ENCODE data around the gene NDUFA5.

The NDUFA5 gene

DNA sequence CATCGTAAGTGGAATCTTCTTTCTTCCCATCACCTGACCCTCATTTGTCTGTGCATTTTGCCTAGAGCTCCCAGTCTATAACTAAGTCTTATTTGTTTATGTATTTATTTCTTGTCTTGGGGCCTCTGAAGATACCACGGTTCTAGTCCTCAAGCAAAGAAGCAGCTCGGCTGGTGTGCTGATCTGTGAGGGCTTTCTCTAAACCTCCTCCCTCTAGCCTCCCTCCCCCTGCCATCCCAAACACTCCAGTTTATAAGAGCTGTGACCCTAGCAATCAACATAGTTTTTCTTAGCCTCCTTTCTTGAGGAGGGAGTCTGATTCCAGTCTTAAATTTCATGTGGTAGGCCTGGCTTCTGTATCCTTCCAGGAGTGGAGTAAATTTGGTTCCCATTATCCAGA is 15.7 kb upstream of the NDUFA5 start:
- Histone ChIP-seq H3K79me2 (ENCODE audit: insufficient read depth, low read length) (no peaks in the 10 kb centered on the region), H4K20me1 (ENCODE audit: insufficient read depth, low read length) (no peaks in the 10 kb centered on the region), H3K27ac (ENCODE audit: low read length) (no peak overlapping the region), H3K4me2 (ENCODE audit: insufficient read depth, low read length) (no peak overlapping the region), H3K27me3 (ENCODE audit: insufficient read depth, low read length, poor library complexity) (no peaks in the 10 kb centered on the region), H3K4me1 (ENCODE audit: insufficient read depth, low read length) (no peaks in the 10 kb centered on the region), H3K9me3 (ENCODE audit: insufficient read depth, low read length, severe bottlenecking) (no peaks in the 10 kb centered on the region), H3K4me3 (ENCODE audit: low read depth in 1 of 2, low read length in 2 of 2) (no peak overlapping the region), H3K36me3 (ENCODE audit: insufficient read depth, low read length) (no peaks in the 10 kb centered on the region), H3K9ac (ENCODE audit: low read depth, low read length) (no peak overlapping the region), H2AFZ (ENCODE audit: low read depth, low read length) (no peak overlapping the region)
- ATAC-seq (ENCODE audit: insufficient read depth, low read depth) (no peak), DNase-seq (no peak)
- TF ChIP-seq, protein P1, sequence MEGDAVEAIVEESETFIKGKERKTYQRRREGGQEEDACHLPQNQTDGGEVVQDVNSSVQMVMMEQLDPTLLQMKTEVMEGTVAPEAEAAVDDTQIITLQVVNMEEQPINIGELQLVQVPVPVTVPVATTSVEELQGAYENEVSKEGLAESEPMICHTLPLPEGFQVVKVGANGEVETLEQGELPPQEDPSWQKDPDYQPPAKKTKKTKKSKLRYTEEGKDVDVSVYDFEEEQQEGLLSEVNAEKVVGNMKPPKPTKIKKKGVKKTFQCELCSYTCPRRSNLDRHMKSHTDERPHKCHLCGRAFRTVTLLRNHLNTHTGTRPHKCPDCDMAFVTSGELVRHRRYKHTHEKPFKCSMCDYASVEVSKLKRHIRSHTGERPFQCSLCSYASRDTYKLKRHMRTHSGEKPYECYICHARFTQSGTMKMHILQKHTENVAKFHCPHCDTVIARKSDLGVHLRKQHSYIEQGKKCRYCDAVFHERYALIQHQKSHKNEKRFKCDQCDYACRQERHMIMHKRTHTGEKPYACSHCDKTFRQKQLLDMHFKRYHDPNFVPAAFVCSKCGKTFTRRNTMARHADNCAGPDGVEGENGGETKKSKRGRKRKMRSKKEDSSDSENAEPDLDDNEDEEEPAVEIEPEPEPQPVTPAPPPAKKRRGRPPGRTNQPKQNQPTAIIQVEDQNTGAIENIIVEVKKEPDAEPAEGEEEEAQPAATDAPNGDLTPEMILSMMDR (IDR thresholded peaks at IDR 0.05; ENCODE audit: borderline replicate concordance, extremely low read depth, low read length, poor library complexity, severe bottlenecking) = no peak
- TF ChIP-seq EZH2 (IDR thresholded peaks at IDR 0.05; ENCODE audit: borderline replicate concordance, low read depth, low read length, severe bottlenecking) = no peak

DNA sequence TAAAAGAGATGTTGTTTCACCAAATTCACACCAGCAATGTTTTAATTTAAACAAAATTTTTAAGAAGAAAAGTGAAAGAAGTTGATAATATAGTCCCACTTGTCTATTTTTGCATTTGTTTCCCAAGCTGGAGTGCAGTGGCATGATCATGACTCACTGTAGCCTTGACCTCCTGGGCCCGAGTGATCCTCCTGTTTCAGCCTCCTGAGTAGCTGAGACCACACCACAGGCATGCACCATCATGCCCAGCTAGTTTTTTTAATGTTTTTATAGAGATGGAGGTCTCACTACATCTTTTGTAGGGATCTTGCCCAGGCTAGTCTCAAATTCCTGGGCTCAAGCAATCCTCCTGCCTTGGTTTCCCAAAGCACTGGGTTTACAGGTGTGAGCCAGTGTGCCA is 14.1 kb upstream of the NDUFA5 start:
- Histone ChIP-seq H4K20me1 (ENCODE audit: insufficient read depth, low read length) (no peaks in the 10 kb centered on the region), H3K27ac (ENCODE audit: low read length) (no peak overlapping the region), H3K27me3 (ENCODE audit: insufficient read depth, low read length, poor library complexity) (no peaks in the 10 kb centered on the region), H3K9me3 (ENCODE audit: insufficient read depth, low read length, severe bottlenecking) (no peaks in the 10 kb centered on the region), H3K36me3 (ENCODE audit: insufficient read depth, low read length) (no peaks in the 10 kb centered on the region), H3K4me1 (ENCODE audit: insufficient read depth, low read length) (no peaks in the 10 kb centered on the region), H3K79me2 (ENCODE audit: insufficient read depth, low read length) (no peaks in the 10 kb centered on the region), H3K4me3 (ENCODE audit: low read depth in 1 of 2, low read length in 2 of 2) (no peak overlapping the region), H3K4me2 (ENCODE audit: insufficient read depth, low read length) (no peak overlapping the region), H3K9ac (ENCODE audit: low read depth, low read length) (no peak overlapping the region), H2AFZ (ENCODE audit: low read depth, low read length) (no peak overlapping the region)
- no peak for ATAC-seq (ENCODE audit: insufficient read depth, low read depth)
- no peak for DNase-seq
- no peak for TF ChIP-seq EZH2 (IDR thresholded peaks at IDR 0.05; ENCODE audit: borderline replicate concordance, low read depth, low read length, severe bottlenecking)
- TF ChIP-seq, protein P1 (IDR thresholded peaks at IDR 0.05; ENCODE audit: borderline replicate concordance, extremely low read depth, low read length, poor library complexity, severe bottlenecking) = no peak

DNA sequence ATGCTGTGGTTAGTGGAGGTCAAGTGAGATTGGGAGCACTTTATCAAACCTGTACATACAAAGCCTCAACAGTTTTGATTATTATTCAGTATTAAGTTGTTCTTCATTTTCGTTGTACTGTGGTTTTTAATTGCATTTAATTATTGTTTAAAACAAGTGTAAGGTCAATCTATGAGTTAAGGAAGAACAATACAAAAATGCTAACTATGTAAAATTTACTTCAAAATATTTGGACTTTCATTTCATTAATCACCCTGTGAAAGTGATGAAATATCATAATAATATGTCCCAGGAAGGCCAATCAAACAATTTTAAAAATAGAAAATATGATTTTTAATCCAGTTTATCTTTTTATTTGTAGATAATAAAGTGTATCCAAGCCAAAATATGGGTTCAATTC is 13.6 kb upstream of the NDUFA5 start:
- ATAC-seq (ENCODE audit: insufficient read depth, low read depth) (no peak), DNase-seq (no peak)
- Histone ChIP-seq H3K9me3 (ENCODE audit: insufficient read depth, low read length, severe bottlenecking) (no peaks in the 10 kb centered on the region), H3K4me2 (ENCODE audit: insufficient read depth, low read length) (no peak overlapping the region), H2AFZ (ENCODE audit: low read depth, low read length) (no peak overlapping the region), H3K36me3 (ENCODE audit: insufficient read depth, low read length) (no peaks in the 10 kb centered on the region), H3K4me1 (ENCODE audit: insufficient read depth, low read length) (no peaks in the 10 kb centered on the region), H3K79me2 (ENCODE audit: insufficient read depth, low read length) (no peaks in the 10 kb centered on the region), H3K27ac (ENCODE audit: low read length) (no peak overlapping the region), H3K27me3 (ENCODE audit: insufficient read depth, low read length, poor library complexity) (no peaks in the 10 kb centered on the region), H3K9ac (ENCODE audit: low read depth, low read length) (no peak overlapping the region), H3K4me3 (ENCODE audit: low read depth in 1 of 2, low read length in 2 of 2) (no peak overlapping the region), H4K20me1 (ENCODE audit: insufficient read depth, low read length) (no peaks in the 10 kb centered on the region)
- TF ChIP-seq, protein P1 (IDR thresholded peaks at IDR 0.05; ENCODE audit: borderline replicate concordance, extremely low read depth, low read length, poor library complexity, severe bottlenecking) = no peak
- TF ChIP-seq EZH2 (IDR thresholded peaks at IDR 0.05; ENCODE audit: borderline replicate concordance, low read depth, low read length, severe bottlenecking) = no peak
